Astrocyte of the cerebellum (primary cell): Measurements from ENCODE around the gene KCNS3.
A peak's percentile ranks its signal among the peaks of the same experiment; 100 is the strongest.

ENCODE experiments used
- DNase-seq: peaks from one replicate; pipeline ENCODE4 v3.0.0-alpha.2; 2011; ENCODE audit warnings: low read depth
- H3K4me3 ChIP-seq: 2 replicates; pipeline ENCODE4 v1.5.1; 2011; ENCODE audit warnings: mild to moderate bottlenecking, low read depth, low read length, moderate library complexity
- in situ Hi-C: cut with HindIII; loops from 2 replicates; pipeline ENCODE4 v1.10.0; 2017; ENCODE audit warnings: low sequenced_read_pairs
- TF ChIP-seq, protein P1 (sequence below): IDR thresholded peaks from 2 replicates; pipeline ENCODE4 v1.5.1; 2012; ENCODE audit warnings: low read length, low read depth, moderate library complexity, mild to moderate bottlenecking; ENCODE audit errors: missing control alignments

Gene KCNS3

DNA sequence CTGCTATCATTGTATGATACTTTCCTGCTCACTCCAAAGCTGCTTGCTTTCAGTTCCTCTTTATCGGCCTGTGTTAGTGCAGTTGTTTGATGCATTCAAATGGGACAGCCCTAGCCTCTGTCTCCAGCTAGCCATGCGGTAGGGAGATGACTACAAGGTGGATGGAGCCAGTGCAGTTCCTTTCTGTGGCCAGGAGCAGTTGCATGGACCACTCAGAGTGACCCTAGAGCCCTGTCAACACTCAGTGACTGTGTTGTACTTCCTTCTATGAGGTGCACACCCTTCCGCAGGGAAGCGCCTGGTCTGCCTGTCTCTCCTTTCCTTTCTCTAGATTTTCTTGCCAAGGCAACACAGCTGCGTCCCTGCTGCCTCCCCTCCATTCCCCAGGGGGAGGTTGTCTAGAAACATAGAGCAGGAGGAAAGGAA lies 33.8 kb downstream of the KCNS3 start:
- in situ Hi-C loops = no loop called here
- no peak overlapping the region for H3K4me3 ChIP-seq
- TF ChIP-seq, protein P1, sequence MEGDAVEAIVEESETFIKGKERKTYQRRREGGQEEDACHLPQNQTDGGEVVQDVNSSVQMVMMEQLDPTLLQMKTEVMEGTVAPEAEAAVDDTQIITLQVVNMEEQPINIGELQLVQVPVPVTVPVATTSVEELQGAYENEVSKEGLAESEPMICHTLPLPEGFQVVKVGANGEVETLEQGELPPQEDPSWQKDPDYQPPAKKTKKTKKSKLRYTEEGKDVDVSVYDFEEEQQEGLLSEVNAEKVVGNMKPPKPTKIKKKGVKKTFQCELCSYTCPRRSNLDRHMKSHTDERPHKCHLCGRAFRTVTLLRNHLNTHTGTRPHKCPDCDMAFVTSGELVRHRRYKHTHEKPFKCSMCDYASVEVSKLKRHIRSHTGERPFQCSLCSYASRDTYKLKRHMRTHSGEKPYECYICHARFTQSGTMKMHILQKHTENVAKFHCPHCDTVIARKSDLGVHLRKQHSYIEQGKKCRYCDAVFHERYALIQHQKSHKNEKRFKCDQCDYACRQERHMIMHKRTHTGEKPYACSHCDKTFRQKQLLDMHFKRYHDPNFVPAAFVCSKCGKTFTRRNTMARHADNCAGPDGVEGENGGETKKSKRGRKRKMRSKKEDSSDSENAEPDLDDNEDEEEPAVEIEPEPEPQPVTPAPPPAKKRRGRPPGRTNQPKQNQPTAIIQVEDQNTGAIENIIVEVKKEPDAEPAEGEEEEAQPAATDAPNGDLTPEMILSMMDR = no peak
- DNase-seq = no peak

DNA sequence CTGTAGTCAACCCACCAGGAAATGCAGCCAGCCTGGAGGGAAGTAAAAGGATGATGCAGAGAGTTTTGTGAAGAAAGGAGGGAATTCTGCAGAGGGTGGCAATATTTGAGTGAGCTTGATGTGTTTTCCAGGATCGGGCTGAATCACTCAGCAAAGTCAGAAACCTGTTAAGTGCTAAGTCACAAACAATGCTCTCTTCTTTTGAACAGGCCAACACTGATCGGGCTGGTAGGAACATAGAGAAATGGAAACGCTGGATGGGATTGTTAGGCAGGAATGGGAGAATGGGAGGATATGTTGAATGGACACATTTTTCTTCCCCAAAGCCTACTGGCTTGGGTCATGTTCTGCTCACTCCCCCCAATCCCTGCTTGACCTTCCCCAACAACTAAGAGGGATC lies 36.6 kb downstream of the KCNS3 start:
- no peak overlapping the region for H3K4me3 ChIP-seq
- DNase-seq = no peak
- in situ Hi-C loops = no loop called here
- TF ChIP-seq, protein P1 = no peak

DNA sequence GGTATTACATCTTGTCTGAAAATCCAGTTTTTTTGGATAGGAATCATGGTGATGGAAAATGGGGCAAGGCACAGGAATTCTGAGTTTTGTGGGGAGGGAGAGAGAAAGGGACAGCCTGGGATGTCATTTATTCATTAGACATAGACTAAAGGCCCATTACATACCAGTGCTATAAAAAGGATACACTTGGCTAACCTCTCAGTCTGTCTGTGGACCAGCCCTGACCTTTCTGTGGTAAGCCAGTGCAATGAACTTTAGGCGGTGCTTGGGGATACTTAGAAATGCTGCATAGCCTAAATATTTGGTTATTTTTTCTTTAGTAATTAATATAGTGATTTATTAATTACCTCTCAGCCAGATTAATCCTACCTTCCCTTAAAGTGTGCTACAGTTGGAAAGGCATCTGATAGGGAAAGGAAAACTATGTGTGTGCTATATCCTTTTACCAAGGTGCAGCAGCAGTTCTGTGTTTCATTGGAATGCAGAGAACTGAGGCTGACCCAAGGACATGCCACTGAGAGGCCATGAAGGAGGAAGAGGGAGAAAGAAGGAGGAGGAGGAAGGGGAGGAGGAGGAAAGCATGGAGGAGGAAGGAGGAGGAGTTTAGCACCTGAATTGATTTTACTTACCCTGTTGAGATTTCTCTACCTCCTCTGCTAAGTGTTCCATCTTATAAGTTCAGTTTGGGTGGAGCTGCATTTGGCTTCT lies 37.5 kb downstream of the KCNS3 start:
- no peak overlapping the region for H3K4me3 ChIP-seq
- in situ Hi-C loops = no loop called here
- DNase-seq = no peak
- TF ChIP-seq, protein P1 = no peak

DNA sequence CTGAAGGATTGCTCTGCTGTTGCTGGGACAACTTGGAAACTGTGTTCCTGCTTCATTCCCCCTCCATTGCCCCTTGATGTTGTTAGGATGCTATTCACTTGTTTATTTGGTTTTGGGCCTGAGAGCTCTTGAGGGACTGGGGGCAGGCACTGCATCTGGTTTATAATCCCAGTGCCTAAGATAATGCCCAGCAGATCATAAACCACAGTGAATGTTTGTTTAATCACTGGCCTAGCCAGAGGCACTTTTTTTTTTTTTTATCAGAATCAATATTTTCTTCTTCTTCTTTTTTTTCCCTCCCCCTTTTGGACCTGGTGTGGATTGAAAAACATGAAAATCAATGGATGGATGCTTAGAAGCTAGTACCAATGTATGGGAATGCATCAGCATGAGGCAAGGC lies 38.1 kb downstream of the KCNS3 start:
- in situ Hi-C loops = no loop called here
- no peak overlapping the region for H3K4me3 ChIP-seq
- TF ChIP-seq, protein P1 = no peak
- DNase-seq = no peak

DNA sequence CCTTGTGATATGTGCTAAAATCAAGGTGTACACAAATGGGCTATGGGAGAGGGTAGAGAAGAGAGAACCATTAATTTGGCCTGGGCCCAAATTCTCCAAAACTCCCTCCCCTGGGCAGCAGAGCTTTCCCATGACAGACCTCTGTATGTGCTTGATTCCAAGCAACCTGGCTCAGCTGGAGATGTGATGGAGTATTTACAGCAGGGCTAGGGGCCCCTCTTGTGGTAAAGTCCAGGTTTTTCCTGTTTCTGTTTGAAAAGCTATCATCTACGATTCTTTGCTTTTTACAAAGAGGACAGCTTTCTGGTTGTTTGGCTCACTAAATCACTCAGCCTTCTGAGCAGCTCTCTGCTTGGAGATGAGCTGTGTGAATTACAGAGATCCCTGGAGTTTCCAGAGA lies 40.3 kb downstream of the KCNS3 start:
- TF ChIP-seq, protein P1 = peak; percentile 21
- no peak overlapping the region for H3K4me3 ChIP-seq
- peak; percentile 16 for DNase-seq
- in situ Hi-C loops = no loop called here

DNA sequence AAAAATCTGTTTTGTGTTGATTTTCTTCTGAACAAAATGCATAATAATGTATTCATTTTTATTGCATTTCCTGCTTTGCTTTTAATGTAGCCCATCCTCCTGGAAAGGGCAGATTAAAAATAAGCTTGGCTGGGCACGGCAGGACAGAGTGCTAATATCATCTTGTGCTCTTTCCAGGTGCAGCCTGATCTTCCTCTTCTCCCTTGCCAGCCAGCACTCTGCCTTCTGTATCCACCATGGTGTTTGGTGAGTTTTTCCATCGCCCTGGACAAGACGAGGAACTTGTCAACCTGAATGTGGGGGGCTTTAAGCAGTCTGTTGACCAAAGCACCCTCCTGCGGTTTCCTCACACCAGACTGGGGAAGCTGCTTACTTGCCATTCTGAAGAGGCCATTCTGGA lies 52.3 kb downstream of the KCNS3 start:
- TF ChIP-seq, protein P1 = no peak
- DNase-seq = no peak
- in situ Hi-C loops = no loop called here
- no peak overlapping the region for H3K4me3 ChIP-seq
